NCI-H345 treated with DMSO at 0.1 percent for 48 hours (cell line): ENCODE results near the gene ASB13.

Experiments
- DNase-seq: peaks from one replicate; lab custom pipeline; 2025; ENCODE audit not compliant: unreplicated experiment; lab: John Stamatoyannopoulos, UW

Gene ASB13

DNA sequence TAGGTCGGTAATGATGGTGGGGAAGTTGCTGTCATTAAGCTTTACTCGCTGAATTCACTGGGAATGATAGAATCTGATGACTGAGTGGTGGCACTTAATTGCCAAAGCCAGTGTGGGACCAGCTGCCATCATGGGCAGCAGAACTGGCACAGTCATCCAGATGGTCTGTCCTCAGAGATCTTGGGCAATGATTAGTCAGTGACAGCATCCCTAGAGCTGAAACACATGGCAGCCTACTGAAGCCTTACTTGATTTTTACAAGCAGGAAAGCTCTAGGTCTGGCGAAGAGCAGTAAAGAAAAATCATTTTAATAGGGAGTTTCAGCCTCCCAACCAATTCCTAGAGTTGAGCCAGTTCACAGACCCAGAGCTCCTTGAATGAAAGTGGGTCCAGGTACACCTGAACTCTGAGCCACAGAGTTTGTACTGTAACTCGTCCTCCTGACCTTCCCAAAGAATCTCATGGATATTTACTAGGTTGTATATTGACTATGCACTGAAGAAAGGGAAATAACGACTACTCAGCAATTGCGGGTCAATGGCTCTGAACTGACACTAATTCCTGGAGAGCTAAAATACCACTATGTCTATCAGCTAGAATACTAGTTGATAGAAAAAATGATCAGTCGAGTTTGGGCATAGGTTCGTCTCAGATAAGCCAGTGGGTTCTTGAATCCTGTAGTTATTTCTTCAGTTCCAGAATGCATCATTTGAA, 4.4 kb upstream of the ASB13 start:
- no peak for DNase-seq

DNA sequence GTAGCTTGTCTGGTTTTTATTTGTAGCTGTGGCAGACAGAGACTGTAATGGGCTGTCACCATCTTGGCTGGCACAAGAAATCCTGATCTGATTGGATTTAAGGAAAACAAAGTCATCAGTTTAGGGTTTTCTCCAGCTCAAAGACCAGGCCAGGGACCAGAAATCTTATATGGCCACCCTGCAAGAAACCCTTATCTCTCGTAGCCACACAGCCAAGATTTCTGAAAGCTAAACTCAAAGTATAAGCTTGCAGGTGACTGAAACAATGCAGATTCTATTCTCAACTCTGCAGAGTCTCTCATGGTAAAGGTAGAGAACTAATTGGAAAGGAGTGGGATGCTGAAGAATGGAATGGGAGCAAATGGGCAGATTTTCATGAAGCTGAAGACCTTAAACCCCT, 3.2 kb upstream of the ASB13 start:
- DNase-seq: no peak

DNA sequence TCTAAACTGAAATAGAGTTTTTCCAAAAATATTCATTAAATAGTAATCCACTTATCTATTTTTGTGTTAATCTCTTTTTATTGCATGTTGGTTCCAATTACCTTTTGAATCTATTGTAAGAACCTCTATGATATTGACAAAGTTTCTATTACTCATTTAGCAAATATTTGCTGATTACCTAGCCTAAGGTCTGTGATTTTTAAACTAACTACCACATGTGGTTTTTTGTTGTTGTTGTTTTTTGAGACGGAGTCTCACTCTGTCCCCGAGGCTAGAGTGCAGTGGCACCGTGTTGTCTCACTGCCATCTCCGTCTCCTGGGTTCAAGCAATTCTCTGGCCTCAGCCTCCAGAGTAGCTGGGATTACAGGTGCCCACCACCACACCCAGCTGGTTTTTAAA, 2.0 kb upstream of the ASB13 start:
- DNase-seq: no peak

DNA sequence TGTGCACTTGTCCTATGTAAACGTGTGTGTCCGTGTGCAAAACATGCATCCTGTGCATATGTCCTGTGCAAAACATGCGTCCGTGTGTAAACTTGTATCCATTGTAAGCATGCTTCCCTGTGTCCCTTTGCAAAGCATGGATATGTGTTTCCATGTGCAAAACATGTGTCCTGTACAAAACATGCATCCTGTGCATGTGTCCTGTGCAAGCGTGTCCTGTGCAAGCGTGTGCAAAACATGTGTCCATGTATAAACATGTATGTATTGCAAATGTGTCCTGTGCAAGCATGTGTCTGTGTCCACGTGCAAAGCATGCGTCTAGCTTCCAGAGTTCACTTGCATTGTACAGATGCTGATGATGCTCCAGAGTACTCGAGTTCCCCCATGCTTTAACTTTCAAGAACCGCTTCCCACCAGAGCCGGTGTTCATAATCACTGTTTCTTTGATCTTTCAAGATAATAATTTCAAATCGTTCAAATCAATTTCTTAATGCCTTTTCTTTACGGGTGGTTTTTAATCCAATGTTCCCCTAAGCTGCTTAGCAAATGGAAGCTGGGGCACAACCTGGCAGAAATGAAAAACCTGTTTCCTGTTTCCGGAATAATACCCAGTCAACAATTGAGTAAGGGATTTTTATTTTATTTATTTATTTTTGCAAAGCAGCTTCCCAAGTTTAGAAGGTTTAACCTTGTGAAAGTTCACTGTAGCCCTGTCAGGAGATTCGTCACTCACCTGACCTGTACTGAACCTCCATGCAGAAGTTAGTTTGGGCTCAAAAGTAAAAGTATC, 641 bp upstream of the ASB13 start:
- no peak for DNase-seq

DNA sequence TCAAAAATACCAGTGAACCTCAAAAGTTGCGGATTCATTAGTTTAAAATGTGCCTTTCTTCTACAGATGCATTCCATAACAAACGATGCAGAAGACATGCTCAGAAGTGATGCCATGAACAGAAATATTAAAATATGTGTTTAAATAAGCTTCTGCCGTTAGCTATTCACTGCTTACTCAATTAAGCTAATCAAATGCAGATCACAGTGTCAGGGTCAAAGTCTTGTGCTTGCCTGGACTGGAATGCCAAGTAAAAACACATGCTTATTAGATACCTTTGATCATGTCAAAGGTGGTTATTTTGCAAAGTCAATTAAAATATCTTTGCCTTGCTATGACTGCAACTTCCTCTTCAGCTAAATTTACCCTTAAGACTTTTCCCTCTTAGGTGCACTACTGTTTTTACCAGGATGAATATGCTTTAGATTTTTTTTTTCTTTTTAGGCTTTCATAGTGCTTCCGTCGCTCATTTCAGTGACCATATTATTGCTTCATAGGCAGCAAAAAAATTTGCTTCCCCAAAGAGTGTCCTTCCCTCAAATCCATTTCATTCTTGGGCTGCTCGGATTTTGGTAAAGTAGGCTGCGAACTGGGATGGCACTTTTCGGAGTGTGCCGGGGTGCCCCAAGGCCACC, 905 bp downstream of the ASB13 start:
- no peak for DNase-seq

DNA sequence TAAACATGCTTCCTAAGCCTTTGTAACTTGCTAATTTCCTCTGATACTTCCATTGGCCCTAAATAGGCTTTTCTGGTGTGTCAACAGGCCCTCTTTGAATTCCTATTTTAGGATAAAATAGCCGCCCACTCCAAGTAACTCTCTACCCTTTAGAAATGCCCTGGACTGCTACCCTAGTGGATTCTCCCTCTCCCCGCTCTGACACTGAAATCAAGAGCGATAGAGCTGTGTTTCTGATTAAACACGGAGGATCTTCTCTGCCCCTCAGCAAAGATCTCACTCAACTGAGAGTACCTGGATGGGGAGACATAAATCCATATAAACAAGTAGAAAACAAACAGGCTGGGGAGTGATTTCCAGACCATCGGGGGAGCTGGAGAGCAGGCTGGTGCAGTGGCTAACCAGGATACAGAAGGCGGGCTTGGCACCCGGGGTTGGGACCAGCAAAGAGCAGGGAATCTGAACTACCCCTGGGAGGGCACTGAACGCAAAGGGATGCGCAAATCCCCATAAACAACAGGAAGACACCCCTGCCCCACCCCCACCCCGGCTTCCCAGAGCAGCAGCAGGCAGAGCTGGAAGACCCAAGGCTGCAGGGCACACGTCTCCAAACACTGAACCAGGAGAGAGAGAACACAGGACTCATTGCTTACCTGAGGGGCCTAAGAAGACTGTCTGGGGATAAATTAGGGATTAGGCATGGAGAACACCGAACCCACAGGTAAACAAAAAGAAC, 2.5 kb downstream of the ASB13 start:
- no peak for DNase-seq

DNA sequence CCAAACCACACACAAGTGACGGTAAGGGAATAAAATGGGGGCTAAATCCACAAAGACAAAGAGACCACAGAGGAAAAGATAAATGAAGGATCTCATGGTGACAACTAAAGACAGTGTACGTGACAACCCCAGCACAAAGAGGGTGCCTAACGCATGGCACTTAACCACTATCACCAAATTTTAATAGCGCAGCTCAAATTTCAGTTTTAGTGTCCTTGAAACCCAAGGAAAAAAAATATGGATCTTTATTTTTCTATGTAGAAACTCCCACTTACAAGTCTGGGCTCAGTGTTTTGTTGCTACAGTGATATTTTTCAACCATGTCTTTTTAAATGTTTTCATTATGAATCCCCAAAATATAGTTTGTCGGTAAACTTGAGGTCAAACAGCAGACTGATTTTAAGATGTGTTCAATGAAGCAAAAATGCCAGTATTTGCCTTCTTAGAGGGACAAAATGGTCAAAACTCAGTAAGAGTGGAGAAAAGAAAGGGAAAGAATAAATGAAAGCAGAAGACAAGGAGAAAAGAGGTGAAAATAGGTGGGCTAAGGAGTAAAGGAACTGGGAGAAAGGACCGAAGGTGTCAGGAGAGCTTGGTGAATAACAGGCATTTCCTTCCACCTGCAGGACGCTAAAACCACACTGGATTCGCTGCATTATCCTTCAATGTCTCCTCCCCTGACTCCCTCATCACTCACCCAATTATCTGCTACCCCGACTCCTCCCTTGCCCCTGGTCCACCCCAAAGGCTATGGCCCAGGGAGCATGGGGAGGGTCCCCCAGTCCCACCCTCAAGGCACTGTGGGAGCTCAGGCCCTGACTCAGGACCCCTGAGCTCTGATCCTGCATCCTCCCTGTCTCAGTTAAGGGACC, 3.5 kb downstream of the ASB13 start:
- no peak for DNase-seq

DNA sequence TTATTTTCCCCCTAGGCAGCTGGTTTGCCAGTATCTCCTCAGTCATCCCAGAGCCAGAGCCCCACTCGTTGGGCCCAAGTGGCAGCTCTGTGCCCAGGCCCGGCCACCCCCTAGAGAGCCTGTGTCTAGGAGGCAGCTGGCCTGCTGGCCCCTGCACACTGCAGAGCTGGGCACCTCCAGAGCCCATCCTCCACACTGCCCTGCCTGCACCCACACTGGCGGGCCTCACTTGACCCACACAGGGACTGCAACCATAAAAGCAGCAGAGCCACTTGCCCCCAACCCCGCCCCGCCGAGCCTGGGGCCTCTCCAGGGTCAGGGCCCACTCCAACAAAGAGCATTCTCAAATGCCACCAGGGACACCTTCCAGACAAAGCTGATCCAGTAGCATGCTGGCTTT, 5.4 kb downstream of the ASB13 start:
- no peak for DNase-seq

DNA sequence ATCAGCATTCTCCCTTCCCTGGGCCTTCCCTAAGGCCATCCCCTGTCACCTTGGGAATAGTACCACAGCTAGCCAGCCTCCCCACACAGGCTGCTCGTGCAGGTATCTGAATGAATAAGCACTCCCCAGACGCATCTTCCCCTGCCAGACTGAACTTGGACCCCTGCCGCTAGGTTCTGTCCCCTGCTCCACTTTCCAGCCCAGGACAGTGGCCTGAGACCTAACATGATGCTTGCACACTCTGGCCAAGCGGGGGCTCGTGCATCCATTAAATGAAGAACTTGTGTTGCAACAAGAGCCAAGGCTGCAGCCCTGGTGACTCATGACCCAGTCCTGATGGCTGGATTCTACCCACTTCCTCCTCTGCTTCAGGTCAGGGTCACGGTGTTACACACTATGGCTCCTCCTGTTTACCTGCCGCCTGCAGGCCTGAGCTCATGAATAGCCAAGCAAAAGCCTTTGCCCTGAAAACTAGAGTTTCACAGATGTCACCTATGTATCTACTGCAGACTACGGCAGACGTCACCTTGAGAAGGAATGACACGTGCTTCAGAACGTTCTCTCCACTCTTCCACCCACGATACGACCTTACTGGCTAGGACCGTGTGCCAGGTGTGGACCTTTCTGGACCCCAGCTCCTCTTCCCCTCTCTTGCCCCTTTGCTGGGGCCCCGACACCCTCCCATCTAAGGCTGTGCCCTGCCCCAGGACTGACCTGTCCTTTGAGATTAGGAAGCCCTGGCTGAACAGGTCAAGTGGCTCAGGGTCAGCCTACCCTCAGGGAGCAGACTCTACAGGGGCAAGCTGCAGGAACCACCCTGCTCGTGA, 6.5 kb downstream of the ASB13 start:
- no peak for DNase-seq

DNA sequence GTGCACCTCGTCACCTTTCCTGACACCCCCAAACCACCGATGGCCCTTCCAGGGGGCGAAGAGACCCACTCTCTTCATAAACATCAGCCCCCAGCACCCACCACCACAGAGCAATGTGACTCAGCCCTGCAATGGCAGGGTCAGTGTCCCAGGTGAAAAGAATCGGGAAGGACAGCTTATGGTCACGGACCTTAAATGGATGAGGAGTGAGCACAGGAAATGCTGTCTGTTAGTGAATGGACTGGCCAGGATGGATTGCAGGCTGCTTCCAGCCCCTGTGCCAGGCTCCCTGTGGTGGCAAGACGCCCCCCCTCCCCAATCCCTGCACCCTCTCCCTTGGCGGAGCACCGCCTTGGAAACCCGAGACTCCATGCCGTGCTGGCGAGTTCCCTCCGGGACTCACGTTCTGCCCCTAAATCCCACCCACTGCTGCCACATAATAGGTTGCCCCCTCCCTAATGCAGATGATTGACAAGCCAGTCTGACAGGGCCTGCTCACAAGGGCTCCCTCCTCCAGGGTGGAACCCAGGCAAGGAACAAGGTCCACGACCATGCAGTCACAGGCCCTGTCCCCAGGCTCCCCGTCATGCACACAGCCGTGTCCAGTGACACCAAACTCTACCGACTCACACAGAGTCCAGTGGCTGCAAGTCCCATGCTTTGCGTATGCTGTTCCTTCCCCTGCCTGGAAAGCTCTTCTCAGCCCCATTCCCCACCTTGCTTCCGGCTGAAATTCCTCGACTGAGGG, 7.3 kb downstream of the ASB13 start:
- DNase-seq: no peak

DNA sequence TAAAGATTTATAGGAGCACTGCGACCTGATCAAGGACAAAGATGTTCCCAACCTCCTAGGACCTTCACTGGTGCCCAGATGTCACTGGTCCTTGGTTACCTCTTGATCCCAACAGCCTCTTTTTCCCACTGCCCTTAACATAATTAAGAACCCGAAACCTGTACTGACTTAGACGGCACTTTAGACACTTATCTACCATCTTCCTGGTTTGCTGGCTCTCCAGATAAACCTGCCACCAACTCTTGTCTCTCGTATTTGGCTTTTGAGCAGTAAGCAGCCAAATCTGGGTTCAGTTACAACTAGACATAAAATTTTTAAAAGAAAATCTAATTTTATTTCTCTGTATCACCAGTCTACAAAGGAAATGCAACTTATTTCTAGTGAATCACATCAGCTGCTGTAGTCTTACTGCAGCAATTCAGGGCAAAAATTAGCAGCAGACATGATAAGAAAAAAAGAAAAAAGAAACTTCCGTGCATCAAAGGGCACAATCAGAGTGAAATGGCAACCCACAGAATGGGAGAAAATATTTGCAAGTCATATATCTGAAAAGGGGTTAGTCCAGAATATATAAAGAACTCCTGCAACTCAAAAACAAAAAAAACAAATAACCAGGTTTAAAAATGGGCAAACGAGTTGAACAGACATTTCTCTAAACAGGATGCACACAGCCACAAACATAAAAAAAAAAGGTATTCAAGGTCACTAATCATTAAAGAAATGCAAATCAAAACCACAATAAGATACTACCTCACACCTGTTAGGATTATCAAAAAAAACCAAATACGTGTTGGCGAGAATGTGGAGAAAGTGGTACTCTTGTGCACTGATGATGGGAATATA, 9.4 kb downstream of the ASB13 start:
- DNase-seq: no peak

DNA sequence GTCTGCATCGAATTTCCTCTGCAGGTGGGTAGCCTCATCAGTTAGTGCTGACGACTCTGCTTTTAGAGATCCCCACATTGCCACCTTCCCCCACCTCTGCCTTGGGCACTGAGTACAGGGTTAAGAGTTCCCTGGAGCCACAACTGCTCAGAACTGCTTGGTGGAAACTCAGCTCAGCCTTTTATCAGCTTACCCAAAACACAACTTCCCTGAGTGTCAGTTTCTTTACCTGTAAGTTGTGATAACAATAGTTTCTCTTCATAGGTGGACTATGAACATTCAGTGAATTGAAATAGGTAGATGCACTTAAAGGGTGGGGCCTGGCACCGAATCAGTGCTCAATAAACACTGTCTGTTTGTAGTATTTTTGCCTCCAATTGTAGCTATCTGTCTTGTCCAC, 11.3 kb downstream of the ASB13 start:
- no peak for DNase-seq

DNA sequence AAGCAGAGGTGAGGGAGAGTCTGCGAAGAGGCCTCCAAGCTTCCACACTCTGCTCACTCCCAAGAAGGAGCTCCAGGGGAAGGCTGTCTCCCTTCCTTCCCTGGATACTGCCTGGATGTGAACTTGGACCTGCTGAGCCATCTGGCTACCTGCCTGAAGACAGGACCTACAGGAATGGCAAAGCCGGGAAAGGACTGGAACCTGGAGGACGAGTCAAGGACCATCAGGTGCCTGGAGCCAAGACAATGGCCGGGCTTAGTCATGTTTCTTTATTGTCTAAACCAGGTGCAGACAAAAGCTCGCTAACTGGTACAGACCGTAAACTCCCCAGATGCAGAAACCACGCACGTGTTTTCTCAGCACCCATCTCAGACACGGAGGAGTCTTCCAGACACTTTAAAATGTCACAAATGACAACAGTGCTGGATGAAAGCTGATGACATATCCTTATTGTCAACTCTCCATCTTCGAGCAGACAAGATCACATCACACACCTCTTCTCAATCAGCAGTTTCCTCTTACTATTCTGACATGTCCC, 12.1 kb downstream of the ASB13 start:
- DNase-seq: no peak

DNA sequence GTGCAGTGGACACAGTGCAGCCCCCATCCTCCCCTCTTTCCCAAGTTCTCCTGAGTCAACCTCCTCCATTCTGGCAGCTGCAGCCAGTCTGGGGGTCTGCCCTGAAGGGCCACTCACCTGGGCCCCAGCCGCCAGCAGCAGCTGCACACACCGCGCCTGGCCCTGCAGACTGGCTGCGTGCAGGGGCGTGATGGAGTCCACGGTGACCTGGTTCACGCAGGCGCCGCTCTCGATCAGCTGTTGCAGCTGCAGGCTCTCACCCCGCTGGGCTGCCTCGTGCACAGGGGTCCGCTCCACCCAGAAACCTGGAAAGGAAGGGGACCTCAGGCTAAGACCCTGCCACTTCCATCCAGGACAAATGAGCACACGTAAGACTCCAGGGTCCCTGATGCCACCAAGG, 13.6 kb downstream of the ASB13 start:
- no peak for DNase-seq

DNA sequence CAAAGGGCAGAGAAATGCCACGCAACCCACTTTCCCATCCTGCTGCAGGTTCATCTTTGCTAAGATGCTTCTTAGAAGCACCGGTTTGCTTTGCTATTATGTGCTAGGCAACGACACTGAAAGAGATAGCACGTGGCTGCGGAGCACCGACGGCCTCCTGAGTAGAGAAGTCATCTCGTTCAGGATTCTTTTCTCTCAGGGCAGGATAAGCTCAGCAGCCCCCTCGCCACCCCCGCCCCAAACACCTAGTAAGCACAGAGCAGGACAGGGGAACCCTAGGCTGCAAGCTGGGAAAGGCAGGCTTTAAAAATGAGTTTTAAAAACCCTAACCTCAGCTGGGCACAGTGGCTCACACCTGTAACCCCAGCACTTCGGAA, 15.0 kb downstream of the ASB13 start:
- no peak for DNase-seq

DNA sequence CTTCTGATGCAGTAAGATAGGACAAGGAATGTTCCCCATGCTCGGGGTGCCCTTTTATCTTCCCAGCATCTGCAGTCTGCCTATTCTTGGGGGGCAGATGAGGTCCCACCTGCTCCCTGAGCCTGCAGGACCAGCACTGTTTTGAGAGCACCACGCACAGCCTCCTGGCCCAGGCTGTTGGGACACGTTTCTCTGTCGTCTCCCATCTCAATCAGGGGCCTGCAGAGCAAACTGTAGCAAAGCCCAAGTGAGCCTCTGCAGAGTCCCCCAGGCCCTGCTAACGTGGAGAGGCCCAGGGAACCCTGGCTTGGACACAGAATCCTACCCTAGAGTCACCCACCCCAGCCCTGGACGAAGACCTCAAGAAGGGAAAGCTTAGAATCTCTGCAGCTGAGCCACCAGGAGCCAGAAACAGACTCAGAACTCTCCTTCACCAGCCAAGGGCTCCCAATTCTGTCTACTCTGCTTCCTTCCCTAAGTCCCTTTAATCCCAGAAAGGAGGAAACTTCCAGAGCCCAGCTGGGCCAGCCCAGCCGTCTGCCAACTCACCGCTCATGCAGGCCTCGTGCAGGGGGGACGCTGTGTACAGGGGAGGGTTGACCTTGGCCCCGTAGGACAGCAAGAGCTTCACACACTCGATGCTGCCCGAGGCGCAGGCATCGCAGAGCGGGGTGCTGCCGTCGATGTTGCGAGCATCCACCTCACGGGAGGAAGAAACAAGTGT, 15.6 kb downstream of the ASB13 start:
- no peak for DNase-seq

DNA sequence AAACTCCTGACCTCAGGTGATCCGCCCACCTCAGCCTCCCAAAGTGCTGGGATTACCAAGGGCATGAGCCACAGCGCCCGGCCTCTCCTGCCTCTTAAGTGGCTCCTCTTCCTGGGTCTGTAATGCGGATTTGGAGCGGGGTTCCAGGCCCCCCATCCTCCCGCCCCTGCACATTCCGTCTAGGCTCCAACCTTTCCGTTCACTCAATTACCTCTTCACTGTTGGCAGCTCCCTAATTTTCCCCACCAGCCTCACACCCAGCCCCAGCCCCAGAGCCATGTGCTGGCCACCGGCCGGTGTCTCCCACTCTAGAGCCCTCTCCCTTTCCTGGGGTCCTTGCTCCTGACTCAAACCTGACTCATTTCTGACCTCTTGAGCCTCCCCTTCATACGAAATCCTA, 16.6 kb downstream of the ASB13 start:
- no peak for DNase-seq
